Raji (cell line): ENCODE measurements around the gene ACP3.

Source experiments
- POLR2A ChIP-seq: IDR thresholded peaks from 2 replicates; pipeline ENCODE4 v1.6.1; 2011; ENCODE audit warnings: low read depth, low read length, control low read depth; ENCODE audit not compliant: insufficient read depth

Gene ACP3

GRCh38 chr3:132382688-132383194 lies 65.5 kb downstream of the ACP3 start:
- no peak for TF ChIP-seq POLR2A

- TF ChIP-seq POLR2A, result no peak
Observed at GRCh38 chr3:132386259-132386658, 69.1 kb downstream of the ACP3 start.

- no peak for TF ChIP-seq POLR2A
Observed at GRCh38 chr3:132394320-132394719, 77.1 kb downstream of the ACP3 start.

GRCh38 chr3:132395126-132395525 lies 77.9 kb downstream of the ACP3 start:
- TF ChIP-seq POLR2A, result no peak

GRCh38 chr3:132396255-132396654 lies 79.0 kb downstream of the ACP3 start:
- TF ChIP-seq POLR2A, result no peak

GRCh38 chr3:132399054-132399929 lies 82.1 kb downstream of the ACP3 start:
- TF ChIP-seq POLR2A, result no peak

GRCh38 chr3:132401255-132401654 lies 84.0 kb downstream of the ACP3 start:
- no peak for TF ChIP-seq POLR2A

GRCh38 chr3:132404276-132404675 lies 87.1 kb downstream of the ACP3 start:
- TF ChIP-seq POLR2A, result no peak

GRCh38 chr3:132405188-132405587 lies 88.0 kb downstream of the ACP3 start:
- no peak for TF ChIP-seq POLR2A

GRCh38 chr3:132405609-132406299 lies 88.5 kb downstream of the ACP3 start:
- TF ChIP-seq POLR2A, result no peak

- no peak for TF ChIP-seq POLR2A
Observed at GRCh38 chr3:132406587-132406986, 89.4 kb downstream of the ACP3 start.

- TF ChIP-seq POLR2A, result no peak
Observed at GRCh38 chr3:132407025-132407424, 89.8 kb downstream of the ACP3 start.
